ENCODE data around the gene OR2V2.
"Not testable (repeated sequence)": the region's sequence is repeated elsewhere in the genome, so short reads cannot be mapped to it uniquely, and the experiment has no call there.

Gene OR2V2

DNA sequence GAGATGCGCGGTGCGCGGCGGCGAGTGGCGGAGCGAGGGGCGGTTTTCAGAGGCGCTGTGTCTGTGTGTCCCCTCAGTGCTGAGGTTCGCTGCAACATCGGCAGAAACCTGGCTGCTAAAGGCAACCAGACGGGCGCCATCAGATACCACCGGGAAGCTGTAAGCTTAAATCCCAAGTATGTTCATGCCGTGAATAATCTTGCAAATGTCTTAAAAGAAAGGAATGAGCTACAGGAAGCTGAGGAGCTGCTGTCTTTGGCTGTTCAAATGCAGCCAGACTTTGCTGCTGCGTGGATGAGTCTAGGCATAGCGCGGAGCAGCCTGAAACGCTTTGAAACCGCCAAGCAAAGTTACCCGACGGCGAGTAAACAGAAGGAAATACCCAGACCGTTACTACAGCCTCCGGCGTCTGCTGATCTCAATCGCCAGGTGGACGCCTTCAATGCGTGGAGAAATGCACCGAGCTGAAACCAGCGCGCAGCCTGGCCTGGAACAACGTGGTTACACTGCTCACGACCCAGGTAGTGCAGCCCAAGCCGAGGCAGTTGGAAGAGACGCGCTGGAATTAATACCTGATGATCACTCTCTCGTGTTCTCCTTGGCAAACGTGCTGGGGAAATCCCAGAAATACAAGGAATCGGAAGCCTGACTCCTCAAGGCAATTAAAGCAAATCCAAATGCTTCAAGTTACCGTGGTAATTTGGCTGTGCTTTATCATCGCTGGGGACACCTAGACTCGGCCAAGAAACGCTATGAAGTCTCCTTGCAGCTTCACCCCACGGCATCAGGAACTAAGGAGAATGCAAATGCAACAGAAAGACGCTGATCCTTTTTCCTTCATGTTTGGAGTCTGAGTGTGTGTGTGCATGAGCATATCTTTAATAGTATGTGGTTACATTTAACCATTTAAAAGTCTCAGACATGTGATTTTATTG is 32.3 kb upstream of the OR2V2 start:
- no peak for DNase-seq

DNA sequence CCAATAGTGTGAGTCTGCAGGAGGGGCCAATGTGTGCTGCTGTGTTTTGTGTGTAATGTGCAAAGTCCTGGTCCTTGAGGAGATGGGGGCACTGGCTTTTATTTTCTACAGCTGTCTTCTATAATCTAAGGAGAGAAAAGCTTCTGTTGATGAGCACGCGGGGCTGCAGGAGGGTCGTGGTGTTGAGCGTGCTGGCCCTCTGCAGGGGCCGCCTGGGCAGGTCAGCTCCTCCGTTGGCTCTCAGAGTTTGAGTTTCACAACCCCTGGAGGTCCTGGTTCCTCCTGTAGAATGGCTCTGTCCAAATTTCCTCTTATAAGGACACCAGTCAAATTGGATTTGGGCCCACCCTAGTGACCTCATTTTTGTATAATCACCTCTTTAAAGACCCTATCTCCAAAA is 29.0 kb upstream of the OR2V2 start:
- no peak for DNase-seq

DNA sequence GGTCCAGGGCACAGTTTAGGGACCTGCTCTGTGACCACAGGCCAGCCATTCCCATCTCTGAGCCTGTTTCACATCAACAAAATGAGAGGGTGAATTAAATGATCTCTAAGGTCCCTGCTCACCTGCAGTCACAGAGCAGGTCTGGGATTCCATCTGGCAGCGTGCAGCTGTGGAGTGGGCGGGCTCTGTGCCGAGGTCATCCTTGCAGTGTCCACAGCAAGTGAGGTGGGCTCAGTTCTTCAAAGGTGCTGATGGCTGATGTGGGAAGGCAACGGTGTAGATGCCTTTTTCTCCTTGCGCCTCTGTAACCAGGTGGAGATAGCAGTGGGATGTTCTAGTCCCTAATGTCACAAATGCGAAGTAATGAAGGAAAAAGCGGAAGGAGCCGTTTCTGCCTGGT is 28.3 kb upstream of the OR2V2 start:
- DNase-seq: no peak

GRCh38 chr5:181120306-181120705 is 27.1 kb upstream of the OR2V2 start:
- DNase-seq: no peak

DNA sequence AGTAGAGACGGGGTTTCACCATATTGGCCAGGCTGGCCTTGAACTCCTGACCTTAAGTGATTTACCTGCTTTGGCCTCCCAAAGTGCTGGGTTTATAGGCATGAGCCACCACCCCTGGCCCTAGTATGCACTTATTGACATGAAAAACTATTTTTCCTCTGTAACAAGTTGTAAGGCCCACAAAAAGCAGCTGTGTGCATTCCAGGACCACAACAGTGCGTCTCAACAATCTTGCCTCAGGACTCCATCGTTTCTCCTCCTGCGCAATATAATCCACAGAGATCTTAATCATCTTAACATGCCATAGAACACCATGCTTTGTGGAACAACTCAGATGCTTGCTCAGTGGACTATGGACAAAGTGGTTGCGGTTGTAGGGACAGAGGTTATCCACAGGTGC is 26.6 kb upstream of the OR2V2 start:
- no peak for DNase-seq

DNA sequence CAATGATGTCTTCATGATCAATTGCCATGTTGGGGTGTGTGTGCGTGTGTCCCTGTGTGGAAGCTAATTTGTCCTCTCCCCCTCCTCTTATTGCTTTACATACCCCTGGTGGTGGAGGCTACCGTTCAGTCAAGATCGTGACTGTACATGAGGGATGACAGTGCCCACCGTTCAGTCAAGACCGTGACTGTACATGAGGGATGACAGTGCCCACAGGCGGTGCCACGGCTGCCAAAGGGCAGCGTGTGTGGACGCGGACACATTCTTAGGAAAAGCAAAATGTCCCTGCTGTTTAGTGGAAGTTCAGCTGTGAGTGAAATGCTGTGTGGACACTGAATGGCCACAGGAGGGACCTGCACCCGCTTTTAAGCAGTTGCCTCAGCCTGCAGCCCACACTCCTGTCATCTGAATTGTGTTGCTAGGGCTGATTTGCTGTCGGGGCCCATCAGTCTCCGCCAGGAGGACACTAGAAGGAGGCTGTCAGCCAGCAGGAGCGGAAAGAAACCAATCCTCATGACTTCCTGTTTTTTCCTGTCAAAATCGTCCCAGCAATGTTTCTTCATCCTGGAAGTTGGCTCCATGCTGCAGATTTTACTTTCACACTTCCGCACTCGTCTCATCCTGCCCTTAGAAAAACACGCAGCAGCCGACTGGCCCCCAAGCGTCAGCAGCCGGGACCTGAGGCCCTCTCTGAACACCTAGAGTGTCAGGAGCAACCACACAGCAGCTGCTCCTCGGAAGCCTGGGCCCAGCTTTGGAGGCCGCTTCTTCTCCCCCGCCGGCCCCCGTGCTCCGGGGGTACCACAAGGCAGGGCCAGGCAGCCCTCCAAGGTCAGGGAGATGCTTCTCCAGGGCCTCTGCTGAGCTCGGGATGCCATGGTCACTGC is 25.5 kb upstream of the OR2V2 start:
- DNase-seq: no peak

GRCh38 chr5:181124526-181124925 is 22.9 kb upstream of the OR2V2 start:
- DNase-seq: no peak

GRCh38 chr5:181126841-181127240 is 20.5 kb upstream of the OR2V2 start:
- no peak for DNase-seq

- DNase-seq: no peak
Observed at GRCh38 chr5:181127456-181127855, 19.9 kb upstream of the OR2V2 start.

DNA sequence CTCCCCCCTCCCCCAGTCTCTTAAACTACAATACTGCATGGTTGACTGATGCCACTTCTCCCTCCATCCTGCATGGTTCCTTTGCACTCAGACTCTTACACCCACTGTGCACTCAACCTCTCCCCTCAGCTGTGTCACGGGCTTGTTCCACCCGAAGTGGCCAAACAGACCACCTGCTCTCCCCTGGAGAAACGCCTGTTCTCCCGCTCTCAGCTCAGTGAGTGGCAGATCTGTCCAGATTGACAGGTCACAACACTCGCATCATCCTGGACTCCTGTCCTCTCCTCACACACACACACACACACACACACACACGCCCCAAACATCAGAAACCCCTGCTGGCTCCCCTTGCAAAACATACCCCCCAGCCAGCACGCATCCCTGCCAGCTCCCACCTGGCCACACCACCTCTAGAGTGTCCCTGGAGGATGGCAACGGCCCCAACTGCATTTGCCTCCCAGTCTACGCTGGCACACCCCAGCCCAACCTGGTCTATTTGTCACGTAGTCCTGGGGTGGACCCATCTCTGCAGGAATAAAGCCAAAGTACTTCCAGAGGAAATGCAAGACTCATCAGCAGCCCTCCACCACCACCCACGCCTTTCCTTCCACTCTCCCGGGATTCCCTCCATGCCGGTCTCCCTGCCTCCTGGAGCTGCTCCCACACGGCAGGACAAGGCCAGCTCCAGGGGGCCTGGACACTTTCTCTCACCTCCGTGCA is 19.3 kb upstream of the OR2V2 start:
- DNase-seq: no peak

DNA sequence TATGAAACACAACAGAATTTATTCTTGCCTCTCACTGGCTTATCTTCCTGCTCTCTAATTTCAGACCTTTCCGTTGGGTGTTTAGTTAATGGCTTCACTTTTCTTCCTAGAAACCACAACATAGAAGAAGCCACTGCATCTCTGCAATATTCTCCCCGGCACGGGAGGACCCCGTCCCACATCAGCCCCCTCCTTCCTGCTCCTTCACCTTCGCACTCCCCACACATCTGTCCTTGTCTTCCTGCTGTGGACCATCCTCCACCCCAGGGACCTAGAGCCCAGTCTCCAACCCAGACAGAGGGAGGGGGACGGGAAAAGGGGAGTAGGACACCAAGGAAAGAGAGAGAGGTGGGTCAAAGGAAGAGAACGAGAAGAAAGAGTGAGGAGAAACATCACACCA is 17.8 kb upstream of the OR2V2 start:
- no peak for DNase-seq

DNA sequence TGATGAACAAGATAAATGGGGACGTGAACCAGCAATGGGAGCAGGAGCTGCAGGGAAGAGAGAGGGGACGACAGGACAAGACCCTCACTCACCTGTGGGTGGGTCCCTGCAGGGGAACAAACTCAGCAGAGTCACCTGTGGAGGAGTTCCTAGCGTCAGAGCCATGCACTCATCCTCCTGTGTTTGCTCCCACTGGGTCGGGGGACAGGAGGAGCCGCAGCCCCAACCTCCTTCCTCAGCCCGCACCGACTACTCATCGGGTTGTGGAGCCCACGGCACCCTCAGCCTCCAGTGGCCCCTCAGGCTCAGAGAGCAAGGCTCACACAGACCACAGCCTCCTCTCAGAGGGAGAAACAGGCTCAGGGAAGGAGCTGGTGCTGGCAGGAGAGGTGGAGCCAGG is 17.3 kb upstream of the OR2V2 start:
- DNase-seq: not testable (repeated sequence)

GRCh38 chr5:181130832-181131496 is 16.4 kb upstream of the OR2V2 start, which contains the start of gene OR2V1:
OR2V1 (minus strand) TSS chr5:181131169; CDS start chr5:181125304, 5,865 bp downstream.
- DNase-seq: no peak

DNA sequence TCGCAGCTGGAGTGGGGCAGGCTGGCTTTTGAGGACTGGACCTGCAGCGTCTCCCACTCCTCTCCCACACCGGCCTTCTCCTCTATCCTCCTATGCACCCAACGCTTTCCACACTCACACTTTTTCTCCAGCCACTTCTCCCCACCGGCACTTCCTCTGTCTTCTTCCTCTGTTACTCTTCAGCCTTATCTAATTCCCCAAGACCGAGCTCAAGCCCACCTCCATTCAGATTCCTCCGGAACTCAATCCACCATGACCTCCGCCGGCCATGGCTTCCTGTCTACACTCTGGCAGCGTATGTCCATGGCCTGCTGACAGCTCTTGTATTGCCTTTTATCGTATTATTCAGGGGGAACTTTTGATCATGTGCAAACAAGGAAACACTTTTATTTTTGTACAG is 15.9 kb upstream of the OR2V2 start:
- no peak for DNase-seq

GRCh38 chr5:181133083-181133482 is 14.3 kb upstream of the OR2V2 start:
- DNase-seq: no peak

DNA sequence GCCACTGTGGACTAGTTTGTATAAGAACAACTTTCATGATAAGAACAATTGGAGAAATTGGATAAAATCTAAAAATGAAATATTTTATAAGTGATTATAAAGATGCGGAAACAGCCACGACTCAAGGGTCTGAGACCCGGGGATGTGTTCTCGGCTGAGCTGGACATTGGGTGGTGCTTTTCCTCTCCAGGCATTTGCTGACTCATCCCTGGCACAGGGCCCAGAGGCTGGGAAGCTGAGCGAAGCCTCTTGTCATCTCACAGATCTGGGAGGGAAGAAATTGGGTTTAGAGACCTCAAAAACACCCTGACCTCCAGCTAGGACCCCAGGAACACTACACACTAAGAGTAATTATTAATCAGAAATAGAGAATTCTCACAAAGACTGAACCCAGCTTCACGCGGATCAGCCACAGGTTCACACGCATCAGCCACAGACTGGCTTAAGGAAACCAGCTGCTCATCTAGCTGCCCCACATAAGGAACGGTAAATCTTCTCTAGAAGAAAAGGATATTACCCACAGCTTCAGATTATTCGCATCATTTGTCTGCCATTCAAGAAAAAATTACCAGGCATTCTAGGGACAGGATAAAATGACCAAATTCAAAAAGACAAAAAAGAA is 13.7 kb upstream of the OR2V2 start:
- no peak for DNase-seq

- DNase-seq: no peak
Observed at GRCh38 chr5:181134259-181134658, 13.1 kb upstream of the OR2V2 start.

DNA sequence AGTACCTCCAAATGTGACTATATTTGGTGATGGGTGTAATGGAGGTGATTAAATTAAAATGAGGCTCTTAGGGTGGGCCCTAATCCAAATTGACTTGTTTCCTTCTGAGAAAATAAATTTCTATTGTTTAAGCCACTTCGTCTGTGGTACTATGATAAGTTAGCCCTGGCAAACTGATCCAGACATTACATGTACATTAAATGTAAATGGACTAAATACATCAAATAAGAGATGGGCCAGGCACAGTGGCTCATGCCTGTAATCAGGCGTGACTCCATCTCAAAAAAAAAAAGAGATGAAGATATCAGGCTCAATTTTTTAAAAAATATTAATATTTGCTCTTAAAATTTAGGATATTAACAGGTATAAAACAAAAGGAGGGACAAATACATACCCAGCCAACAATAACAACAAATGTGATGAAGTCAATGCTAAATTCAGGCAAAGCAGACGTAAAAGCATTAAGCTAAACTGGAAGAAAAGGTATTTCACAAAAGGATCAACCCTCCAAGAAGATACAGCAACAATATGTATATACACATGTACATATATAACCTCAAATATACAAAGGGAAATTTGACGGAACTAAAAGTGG is 10.9 kb upstream of the OR2V2 start:
- DNase-seq: no peak

GRCh38 chr5:181138258-181138657 is 9.1 kb upstream of the OR2V2 start:
- no peak for DNase-seq

DNA sequence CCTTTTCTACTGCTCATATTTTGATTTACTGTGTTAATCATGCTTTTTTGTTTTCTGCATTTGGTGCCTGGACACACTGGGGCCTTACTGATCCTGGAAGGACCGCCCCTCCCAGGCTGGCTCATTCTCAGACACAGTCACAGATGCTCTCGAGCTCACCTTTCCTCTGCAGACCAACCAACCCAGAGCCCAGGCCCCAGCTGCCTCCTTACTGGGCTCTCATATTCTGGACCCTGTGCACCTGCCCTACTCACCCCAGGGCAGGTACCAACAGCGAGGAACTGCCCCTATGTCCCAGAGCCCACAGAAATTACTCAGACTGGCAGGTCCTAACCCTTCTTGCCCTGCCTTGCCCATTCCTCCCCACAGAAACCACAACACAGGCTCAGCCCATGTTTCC is 6.6 kb upstream of the OR2V2 start:
- DNase-seq: no peak

GRCh38 chr5:181142054-181142453 is 5.3 kb upstream of the OR2V2 start:
- DNase-seq: no peak

- no peak for DNase-seq
Observed at GRCh38 chr5:181145133-181145532, 2.3 kb upstream of the OR2V2 start.

All from stimulated activated naive CD4-positive, alpha-beta T cell (primary cell).